Fibroblast of mammary gland (primary cell): Measurements from ENCODE around the gene RAB11FIP5.

Experiments used
- DNase-seq: peaks from one replicate; pipeline ENCODE4 v3.0.0-alpha.2; 2010; ENCODE audit warnings: low read depth
- H3K4me3 ChIP-seq: 2 replicates; pipeline ENCODE4 v1.5.1; 2011; ENCODE audit warnings: low read depth, mild to moderate bottlenecking, low read length, moderate library complexity; ENCODE audit not compliant: control insufficient read depth
- TF ChIP-seq, protein P1 (sequence below): conservative IDR thresholded peaks from 2 replicates; pipeline ENCODE4 v1.5.1; 2011; ENCODE audit warnings: low read depth, low read length, inconsistent platforms; ENCODE audit not compliant: control insufficient read depth, insufficient read depth

The RAB11FIP5 gene, protein sequence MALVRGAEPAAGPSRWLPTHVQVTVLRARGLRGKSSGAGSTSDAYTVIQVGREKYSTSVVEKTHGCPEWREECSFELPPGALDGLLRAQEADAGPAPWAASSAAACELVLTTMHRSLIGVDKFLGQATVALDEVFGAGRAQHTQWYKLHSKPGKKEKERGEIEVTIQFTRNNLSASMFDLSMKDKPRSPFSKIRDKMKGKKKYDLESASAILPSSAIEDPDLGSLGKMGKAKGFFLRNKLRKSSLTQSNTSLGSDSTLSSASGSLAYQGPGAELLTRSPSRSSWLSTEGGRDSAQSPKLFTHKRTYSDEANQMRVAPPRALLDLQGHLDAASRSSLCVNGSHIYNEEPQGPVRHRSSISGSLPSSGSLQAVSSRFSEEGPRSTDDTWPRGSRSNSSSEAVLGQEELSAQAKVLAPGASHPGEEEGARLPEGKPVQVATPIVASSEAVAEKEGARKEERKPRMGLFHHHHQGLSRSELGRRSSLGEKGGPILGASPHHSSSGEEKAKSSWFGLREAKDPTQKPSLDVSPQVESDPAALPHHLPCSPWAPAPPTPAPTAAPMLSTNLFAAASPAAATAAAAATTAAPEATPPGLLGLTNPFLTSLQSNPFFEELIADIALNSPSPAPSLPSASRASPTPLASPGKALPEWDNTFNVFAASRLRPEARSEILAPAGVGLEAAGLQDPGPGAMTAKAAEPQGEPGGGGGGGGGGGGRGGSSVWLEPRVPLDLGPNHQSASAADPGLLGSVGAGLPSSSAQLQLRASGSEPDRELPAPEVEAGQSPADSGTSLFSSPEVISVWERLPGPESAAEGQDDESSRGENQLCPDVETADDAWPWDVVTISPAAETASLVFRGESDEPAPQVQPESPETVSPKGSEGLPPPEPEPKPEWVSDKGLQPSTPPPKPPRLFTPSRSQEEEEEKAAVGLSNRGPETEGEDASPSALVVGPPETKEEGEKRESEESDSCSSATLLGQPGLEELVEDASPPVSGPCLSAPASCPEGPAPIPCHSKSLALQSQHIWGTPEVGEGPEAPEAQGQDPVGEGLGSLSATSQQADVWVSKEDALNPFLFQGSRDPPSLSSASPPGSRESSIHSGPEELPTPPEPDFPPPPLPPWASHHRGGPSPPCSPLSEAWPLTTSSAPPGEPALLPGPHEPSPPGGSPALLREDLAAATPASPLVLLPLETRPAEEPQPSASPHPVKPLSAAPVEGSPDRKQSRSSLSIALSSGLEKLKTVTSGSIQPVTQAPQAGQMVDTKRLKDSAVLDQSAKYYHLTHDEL (N-terminal part only)

DNA sequence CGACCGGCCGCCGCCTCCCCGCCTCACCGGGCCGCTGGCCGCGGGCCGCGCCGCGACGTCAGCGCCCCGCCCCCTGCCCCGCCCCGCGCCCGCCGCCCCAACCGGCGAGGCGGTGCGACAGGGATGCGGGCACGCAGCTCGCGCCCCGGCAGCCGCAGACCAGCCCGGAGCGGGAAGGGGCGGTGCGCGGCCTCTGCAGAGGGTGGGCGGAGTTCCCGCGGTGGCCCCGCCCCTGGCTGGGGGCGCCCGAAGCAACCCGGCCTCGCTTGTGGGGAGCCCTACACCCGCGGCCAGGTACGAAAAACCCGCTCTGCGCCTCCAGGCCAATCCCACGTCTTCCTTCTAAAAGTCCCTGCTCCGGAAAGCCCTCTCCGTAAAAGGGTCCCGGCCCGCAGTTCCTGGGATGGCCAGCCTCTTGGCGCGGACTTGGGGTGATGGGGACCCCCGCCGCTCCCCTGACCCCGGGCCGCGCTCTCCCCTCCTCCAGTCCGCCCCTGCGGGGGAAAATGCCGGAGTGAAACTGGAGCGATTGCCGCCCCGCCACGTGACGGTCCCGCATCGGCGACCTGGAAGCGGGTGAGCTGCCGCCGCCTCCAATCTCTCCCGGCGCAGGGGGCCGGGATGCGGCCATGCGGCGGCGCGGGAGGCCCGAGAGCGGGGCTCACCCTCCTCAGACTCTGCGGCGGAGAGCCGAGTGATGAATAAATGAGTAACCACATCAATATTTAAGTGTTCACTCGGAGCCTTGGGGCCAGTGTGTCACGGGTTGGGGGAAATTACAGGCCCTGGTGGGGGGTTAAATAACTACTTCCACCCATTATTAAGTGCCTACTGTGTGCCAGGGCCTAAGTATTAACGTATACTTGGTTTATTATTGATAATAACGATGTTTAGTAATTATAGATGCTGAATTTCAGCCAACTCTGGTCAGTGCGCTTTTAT is at the start of gene RAB11FIP5:
RAB11FIP5 (minus strand) TSS at position 36 of the 942 bp plus-strand sequence. CDS start 171 bp downstream, outside the sequence.
- H3K4me3 ChIP-seq: peak within 1 kb of the TSS; percentile 83
- DNase-seq: peak; percentile 85
- TF ChIP-seq, protein P1, sequence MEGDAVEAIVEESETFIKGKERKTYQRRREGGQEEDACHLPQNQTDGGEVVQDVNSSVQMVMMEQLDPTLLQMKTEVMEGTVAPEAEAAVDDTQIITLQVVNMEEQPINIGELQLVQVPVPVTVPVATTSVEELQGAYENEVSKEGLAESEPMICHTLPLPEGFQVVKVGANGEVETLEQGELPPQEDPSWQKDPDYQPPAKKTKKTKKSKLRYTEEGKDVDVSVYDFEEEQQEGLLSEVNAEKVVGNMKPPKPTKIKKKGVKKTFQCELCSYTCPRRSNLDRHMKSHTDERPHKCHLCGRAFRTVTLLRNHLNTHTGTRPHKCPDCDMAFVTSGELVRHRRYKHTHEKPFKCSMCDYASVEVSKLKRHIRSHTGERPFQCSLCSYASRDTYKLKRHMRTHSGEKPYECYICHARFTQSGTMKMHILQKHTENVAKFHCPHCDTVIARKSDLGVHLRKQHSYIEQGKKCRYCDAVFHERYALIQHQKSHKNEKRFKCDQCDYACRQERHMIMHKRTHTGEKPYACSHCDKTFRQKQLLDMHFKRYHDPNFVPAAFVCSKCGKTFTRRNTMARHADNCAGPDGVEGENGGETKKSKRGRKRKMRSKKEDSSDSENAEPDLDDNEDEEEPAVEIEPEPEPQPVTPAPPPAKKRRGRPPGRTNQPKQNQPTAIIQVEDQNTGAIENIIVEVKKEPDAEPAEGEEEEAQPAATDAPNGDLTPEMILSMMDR: no peak

DNA sequence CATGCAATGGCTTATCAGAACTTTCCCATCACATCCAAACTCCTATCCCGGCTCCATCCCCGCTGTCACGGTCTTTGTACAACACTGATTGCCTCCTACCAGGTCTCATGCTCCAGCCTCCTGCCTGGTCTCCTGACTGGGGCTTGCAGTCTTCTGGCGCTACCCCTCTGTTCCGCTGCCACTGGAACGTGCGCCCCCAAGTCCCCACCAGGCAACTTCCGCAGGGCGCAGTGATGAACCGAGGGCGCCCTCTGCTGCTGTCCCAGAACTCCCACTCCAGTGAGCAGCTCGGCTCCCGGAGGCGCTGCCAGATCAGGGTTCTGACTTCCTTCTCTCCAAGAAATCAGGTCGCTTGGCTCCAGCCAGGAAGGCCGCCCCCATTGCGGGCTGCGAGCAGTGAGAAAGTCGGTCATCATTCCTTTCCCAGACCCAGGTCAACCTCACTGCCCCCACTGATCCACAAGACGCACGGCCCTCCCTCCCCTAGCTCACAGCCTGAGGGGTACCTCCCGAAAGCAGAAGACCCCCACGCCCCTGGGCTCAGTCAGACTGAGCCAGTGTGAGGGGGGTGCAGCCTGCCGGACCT is 43.9 kb upstream of the RAB11FIP5 start:
- TF ChIP-seq, protein P1: peak; percentile 81
- peak overlapping the region; percentile 12 for H3K4me3 ChIP-seq
- DNase-seq: peak; percentile 61

DNA sequence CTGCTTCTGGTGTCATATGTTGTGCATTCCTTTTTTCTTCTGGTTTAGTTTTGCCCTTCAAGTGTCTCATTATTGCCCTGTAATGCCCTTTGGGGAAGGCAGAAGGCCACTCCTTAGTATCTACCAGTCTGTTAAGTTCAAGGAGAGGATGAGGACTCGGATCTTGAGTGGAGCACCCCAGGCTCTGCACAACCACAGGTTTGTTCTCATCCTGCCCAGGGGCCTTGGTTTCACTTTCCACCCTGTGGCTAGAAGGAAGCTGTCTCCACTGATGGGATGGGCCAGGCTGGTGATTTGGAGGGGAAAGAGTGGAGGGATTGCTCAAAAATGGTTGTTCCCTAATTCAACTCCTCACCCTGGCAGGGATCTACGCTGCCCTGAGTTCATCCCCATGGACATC is 30.2 kb upstream of the RAB11FIP5 start:
- TF ChIP-seq, protein P1: no peak
- no peak overlapping the region for H3K4me3 ChIP-seq

DNA sequence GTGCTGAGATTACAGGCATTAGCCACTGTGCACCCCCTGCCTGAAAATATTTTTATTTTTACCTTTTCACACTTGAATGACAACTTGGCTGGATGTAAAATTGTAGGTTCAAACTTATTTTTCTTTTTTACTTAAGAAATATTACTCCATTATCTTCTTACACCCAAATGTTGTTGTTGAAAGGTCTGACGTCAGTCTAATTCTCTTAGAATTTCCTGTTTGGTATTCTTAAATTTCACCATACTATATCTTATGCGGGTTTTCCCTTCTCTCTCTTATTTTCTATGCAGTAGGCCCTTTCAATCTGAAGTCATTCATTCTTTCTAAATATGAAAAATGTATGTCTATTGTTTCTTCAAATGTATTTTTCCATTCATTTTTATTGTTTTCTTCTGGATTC is 29.1 kb upstream of the RAB11FIP5 start:
- H3K4me3 ChIP-seq: no peak overlapping the region
- TF ChIP-seq, protein P1: no peak
- DNase-seq: no peak

More for the DNA sequence above, 30.2 kb upstream of the RAB11FIP5 start:
- DNase-seq: no peak

DNA sequence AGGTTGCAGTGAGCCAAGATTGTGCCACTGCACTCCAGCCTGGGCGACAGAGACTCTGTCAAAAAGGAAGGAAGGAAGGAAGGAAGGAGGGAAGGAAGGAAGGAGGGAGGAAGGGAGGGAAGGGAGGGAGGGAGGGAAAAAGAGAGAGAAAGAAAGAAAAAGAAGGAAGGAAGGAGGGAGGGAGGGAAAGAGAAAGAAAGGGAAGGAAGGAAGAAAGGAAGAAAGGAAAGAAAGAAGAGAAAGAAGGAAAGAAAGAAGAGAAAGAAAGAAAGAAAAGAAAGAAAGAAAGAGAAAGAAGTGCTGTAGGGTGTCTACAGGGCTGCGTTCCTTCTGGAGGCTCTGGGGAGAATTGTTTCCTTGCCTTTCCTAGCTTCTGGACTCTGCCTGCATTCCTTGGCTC is 22.5 kb upstream of the RAB11FIP5 start:
- no peak for DNase-seq
- H3K4me3 ChIP-seq: no peak overlapping the region
- TF ChIP-seq, protein P1: no peak
